BE2C (cell line): ENCODE results near the gene CD72.

ENCODE experiments used
- DNase-seq: peaks from one replicate; pipeline ENCODE4 v3.0.0-alpha.2; 2020
- H3K27me3 ChIP-seq: fragments of 250-450 bp; sonication (Bioruptor Pico); 2 replicates; pipeline ENCODE4 v1.5.1; 2020; ENCODE audit warnings: mild to moderate bottlenecking
- H3K36me3 ChIP-seq: fragments of 250-450 bp; sonication (Bioruptor Pico); 2 replicates; pipeline ENCODE4 v1.5.1; 2020; ENCODE audit warnings: mild to moderate bottlenecking
- H3K4me1 ChIP-seq: fragments of 250-450 bp; sonication (Bioruptor Pico); 2 replicates; pipeline ENCODE4 v1.5.1; 2020
- H3K4me3 ChIP-seq: 2 replicates; pipeline ENCODE4 v1.5.1; 2011; ENCODE audit warnings: low read depth, low read length
- H3K9me3 ChIP-seq: fragments of 250-450 bp; sonication (Bioruptor Pico); 2 replicates; pipeline ENCODE4 v1.5.1; 2020
- TF ChIP-seq, protein P1 (sequence below): IDR thresholded peaks from 2 replicates; pipeline ENCODE4 v1.5.1; 2012; ENCODE audit warnings: mild to moderate bottlenecking, low read depth, low read length

Gene CD72

DNA sequence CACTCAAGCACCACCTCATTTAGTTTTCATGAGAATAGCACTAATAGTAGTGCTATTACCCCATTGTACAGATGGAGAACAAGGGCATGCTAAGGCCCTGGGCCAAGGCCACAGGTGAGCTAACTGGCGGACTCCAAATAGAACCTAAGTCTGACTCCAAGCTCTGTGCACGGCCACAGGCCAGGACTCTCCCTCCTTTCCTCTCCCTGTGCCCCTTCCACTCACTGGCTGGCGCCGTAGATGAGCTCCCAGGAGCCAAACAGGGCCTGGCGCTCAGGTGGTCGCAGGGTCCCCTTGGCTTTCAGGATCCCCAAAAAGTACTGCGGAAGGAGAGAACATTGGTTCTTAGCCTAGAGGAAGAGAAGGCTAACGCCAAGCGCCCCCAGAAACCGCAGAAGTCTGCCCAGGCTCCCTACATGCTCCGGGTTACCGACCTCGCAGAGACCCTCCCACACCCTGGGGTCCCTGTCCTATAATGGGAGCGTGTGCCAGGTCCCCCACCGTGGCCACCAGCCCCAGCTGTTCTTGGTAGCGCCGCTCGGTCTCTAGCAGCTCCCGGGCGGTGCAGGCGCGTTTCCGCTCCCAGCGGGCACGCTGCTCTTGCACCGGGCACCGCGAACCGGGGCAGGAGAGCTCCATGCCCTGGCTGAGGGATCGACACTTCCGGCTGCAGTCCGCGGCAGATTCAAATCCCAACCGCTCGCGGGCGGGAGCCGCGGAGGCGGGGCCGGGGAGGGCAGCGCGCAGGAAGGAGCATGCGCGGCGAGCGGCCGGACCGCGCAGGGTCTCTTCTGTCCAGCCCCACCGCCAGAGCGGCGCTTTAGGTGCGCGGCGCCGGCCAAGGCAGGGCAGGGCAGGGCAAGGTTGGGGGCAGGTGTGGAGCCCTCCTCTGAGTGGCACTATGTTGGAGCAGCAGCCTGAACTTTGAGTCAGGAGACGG, 46.6 kb upstream of the CD72 start, which contains the start of gene ARHGEF39:
TSS of gene ARHGEF39 (minus strand) at position 665 of the 940 bp plus-strand sequence. CDS start at position 639, 26 bp downstream.
- Histone ChIP-seq H3K9me3 (no peaks in the 10 kb centered on the region), H3K4me1 (no peaks in the 10 kb centered on the region), H3K36me3 (peaks cover 4% of the 10 kb centered on the region), H3K4me3 (peak within 1 kb of the TSS; percentile 78), H3K27me3 (no peaks in the 10 kb centered on the region)
- TF ChIP-seq, protein P1, sequence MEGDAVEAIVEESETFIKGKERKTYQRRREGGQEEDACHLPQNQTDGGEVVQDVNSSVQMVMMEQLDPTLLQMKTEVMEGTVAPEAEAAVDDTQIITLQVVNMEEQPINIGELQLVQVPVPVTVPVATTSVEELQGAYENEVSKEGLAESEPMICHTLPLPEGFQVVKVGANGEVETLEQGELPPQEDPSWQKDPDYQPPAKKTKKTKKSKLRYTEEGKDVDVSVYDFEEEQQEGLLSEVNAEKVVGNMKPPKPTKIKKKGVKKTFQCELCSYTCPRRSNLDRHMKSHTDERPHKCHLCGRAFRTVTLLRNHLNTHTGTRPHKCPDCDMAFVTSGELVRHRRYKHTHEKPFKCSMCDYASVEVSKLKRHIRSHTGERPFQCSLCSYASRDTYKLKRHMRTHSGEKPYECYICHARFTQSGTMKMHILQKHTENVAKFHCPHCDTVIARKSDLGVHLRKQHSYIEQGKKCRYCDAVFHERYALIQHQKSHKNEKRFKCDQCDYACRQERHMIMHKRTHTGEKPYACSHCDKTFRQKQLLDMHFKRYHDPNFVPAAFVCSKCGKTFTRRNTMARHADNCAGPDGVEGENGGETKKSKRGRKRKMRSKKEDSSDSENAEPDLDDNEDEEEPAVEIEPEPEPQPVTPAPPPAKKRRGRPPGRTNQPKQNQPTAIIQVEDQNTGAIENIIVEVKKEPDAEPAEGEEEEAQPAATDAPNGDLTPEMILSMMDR, result peak; percentile 36
- peak; percentile 88 for DNase-seq

DNA sequence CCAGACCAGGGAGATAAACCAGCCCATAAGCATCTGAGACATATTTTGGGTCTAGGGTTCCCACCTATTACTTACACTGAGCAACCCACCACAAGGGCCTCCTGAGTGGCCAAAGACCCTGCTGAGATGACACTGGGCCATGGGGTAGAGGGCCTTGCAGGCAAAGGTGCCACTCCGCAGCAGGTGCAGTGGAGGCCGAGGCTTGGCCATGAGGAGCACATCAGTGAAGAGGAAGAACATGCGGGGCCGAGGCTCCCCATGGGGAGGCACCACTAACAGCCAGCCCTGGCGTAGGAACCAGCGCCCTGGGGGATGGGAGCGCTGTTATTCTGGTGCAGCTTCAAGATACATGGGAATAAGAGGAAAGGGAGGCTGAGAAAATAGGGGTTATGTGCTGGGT, 44.2 kb upstream of the CD72 start:
- Histone ChIP-seq H3K4me1 (0 out of 2 replicates have a peak, but pooled peaks cover 3% of the 10 kb centered on the region), H3K9me3 (no peaks in the 10 kb centered on the region), H3K27me3 (no peaks in the 10 kb centered on the region), H3K4me3 (no peak overlapping the region), H3K36me3 (peaks cover 4% of the 10 kb centered on the region)
- TF ChIP-seq, protein P1, result no peak
- DNase-seq, result no peak

DNA sequence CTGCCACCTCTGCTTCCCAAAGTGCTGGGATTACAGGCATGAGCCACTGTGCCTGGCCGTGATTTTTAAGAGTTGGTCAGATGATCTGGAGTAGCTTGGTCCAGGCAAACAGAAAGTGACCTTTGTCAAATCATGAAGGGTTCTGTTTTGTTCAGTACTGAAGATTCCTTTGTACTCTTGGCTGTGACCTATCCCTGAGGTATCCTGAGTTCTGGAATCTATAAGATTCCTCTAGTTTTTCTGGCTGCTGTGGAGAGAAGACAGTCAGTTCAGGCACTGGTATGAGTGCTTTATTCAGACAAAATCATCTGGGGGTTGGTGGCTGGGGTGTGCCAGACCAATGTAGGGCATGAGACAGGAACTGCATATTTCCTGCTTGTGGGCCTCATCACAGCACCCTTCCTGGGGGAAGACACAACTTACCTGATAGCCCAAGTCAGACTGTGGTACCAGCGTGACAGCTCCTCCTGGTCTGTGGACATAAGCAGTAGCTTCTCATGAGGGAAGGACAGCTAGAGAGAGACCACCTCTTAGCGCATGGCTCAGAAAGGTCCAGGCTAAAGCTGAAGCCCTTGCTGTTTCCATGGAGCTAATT, 43.6 kb upstream of the CD72 start:
- no peak for DNase-seq
- Histone ChIP-seq H3K9me3 (no peaks in the 10 kb centered on the region), H3K4me3 (no peak overlapping the region), H3K36me3 (peaks cover 4% of the 10 kb centered on the region), H3K4me1 (0 out of 2 replicates have a peak, but pooled peaks cover 3% of the 10 kb centered on the region), H3K27me3 (no peaks in the 10 kb centered on the region)
- TF ChIP-seq, protein P1, result no peak

DNA sequence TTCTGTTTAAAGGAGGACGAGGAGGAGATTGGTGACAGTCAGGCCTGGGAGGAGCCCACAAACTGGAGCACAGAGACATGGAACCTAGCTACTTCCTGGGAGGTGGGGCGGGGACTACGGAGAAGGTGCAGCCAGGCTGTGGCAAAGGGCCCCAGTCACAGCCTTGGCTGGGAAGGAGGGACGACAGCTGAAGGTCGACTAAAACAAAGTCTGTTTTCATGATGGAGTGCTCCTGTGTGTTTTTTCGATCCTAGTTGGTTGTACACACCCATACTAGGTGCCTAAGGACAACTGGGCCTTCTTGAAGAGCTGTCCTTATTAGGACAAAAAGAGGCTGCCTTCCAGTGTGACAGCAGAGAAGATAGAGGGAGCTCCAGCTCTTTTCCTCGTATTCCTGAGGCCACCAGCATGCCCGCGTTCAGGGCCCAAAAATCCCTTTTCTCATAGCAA, 42.8 kb upstream of the CD72 start:
- no peaks in the 10 kb centered on the region for H3K27me3 ChIP-seq
- no peak overlapping the region for H3K4me3 ChIP-seq
- no peaks in the 10 kb centered on the region for H3K9me3 ChIP-seq
- TF ChIP-seq, protein P1, result peak; percentile 41
- H3K36me3 ChIP-seq, result peaks cover 4% of the 10 kb centered on the region
- H3K4me1 ChIP-seq, result 0 out of 2 replicates have a peak, but pooled peaks cover 3% of the 10 kb centered on the region
- DNase-seq, result no peak

DNA sequence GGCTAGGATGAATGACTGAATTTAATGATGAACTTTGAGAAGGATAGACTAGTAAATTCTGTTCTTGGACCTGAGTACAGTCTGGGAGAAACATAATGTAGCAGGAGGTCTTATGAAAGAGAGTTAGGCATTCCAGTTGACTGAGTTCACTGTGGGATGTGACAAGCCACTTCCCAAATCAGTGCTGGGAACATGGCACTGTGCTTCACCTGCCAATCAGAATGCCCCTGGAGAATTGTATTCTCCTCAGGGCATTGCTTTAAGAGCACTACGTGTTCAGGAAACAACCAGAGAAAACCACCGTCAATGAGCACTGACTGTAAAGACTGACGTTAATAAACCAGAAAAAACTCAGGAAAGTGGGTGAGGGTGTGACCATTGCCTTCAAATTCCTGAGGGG, 41.1 kb upstream of the CD72 start:
- no peaks in the 10 kb centered on the region for H3K27me3 ChIP-seq
- peak overlapping the region; percentile 72 for H3K4me3 ChIP-seq
- H3K9me3 ChIP-seq, result no peaks in the 10 kb centered on the region
- TF ChIP-seq, protein P1, result no peak
- H3K4me1 ChIP-seq, result 0 out of 2 replicates have a peak, but pooled peaks cover 3% of the 10 kb centered on the region
- no peak for DNase-seq
- H3K36me3 ChIP-seq, result peaks cover 4% of the 10 kb centered on the region
